GM10847 (cell line): ENCODE measurements around the gene LPIN1.

Experiments used
- POLR2A ChIP-seq: IDR thresholded peaks from 2 replicates; pipeline ENCODE4 v1.6.1; 2011; ENCODE audit not compliant: insufficient read length; ENCODE audit errors: extremely low read depth

LPIN1 gene

GRCh38 chr2:11869391-11869991 is 123.1 kb downstream of the LPIN1 start:
- no peak for TF ChIP-seq POLR2A

GRCh38 chr2:11870064-11870463 is 123.6 kb downstream of the LPIN1 start:
- TF ChIP-seq POLR2A: no peak

GRCh38 chr2:11870584-11870983 is 124.2 kb downstream of the LPIN1 start:
- no peak for TF ChIP-seq POLR2A

GRCh38 chr2:11871421-11871820 is 125.0 kb downstream of the LPIN1 start:
- no peak for TF ChIP-seq POLR2A

GRCh38 chr2:11872247-11872947 is 126.0 kb downstream of the LPIN1 start:
- TF ChIP-seq POLR2A: no peak

- TF ChIP-seq POLR2A: no peak
Observed at GRCh38 chr2:11872948-11873269, 126.5 kb downstream of the LPIN1 start.

- TF ChIP-seq POLR2A: no peak
Observed at GRCh38 chr2:11873356-11874154, 127.1 kb downstream of the LPIN1 start.

GRCh38 chr2:11874861-11875260 is 128.4 kb downstream of the LPIN1 start:
- no peak for TF ChIP-seq POLR2A

GRCh38 chr2:11875481-11875880 is 129.0 kb downstream of the LPIN1 start:
- TF ChIP-seq POLR2A: no peak

- TF ChIP-seq POLR2A: no peak
Observed at GRCh38 chr2:11876436-11876835, 130.0 kb downstream of the LPIN1 start.

- no peak for TF ChIP-seq POLR2A
Observed at GRCh38 chr2:11876889-11877288, 130.5 kb downstream of the LPIN1 start.
